ENCODE measurements around the gene UCHL1.

The UCHL1 gene

DNA sequence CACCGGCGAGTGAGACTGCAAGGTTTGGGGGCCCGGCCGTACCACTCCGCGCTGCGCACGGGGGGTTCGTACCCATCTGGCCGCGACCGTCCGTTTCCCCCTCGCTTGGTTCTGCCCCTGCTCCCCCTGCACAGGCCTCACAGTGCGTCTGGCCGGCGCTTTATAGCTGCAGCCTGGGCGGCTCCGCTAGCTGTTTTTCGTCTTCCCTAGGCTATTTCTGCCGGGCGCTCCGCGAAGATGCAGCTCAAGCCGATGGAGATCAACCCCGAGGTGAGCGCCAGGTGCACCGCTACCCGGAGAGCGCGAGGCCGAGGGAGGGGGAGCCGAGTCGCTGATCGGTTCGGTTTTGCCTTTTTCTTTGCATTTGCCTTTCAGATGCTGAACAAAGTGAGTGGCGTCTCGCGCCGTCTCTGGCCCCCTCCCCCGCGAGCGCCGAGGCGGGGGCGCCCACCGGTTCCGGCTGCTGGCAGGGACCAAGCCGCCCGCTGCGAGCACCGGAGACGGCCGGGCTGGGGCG is at the start of gene UCHL1:
TSS of gene UCHL1 (plus strand) at position 189 of the 517 bp plus-strand sequence. CDS start at position 238, 49 bp downstream.
- peak; percentile 85 for DNase-seq

DNA sequence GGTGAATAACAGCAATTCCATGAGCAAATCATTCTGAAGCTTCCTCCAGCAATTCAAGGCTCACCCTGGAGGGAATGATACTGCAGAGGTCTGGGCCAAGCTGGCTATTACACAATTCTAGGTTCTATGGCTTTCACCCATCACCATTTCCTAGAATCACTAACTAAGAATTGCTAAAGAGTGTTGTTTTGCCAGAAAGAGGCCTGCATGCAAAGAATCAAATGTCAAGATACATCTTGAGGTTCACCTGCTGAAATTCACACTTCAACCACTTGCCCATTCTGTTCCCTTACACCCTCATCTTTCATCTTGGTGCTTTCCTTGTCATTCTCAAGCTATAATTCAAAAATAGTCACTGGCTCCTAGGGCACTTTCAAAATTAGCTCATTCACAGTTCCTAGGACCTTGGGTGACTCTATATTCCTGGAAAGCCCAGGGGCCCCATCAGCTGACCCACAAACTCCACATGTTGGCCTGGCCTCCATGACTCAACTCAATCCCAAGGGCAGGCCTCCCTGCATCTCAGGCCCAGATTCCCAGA is 49.4 kb upstream of the UCHL1 start:
- no peak for DNase-seq

DNA sequence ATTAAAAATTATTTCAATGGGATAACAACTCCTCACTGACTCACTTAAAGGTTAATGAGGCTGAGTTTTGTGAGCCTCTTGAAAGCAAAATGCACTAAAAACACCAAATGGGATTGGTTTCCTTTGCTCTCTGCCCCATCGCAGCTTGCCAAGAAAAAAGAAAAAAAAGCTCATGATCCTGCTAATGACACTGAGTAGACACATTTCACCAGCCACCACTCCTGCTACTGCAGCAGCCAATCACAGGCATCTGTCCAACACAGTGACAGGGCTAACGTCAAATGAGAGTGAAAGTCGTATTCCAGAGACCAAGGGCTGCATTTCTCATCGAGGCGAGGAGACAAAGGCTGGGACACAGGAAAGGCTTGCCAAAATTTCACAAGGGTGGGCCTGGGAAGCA is 47.5 kb upstream of the UCHL1 start:
- no peak for DNase-seq

DNA sequence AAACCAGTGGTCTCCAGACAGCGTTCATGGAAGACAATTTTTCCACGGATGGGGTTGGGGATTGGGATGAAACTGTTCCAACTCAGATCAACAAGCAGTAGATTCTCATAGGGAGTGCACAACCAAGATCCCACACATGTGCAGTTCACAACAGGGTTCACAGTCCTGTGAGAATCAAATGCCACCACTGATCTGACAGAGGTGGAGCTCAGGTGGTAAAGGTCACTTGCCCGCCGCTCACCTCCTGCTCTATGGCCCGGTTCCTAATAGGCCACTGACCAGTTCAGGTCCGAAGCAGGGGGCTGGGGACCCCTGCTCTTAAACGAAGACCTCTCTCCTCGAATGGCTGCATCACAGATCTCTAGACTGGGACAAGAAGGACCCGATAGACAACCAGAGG is 46.8 kb upstream of the UCHL1 start:
- DNase-seq: no peak

DNA sequence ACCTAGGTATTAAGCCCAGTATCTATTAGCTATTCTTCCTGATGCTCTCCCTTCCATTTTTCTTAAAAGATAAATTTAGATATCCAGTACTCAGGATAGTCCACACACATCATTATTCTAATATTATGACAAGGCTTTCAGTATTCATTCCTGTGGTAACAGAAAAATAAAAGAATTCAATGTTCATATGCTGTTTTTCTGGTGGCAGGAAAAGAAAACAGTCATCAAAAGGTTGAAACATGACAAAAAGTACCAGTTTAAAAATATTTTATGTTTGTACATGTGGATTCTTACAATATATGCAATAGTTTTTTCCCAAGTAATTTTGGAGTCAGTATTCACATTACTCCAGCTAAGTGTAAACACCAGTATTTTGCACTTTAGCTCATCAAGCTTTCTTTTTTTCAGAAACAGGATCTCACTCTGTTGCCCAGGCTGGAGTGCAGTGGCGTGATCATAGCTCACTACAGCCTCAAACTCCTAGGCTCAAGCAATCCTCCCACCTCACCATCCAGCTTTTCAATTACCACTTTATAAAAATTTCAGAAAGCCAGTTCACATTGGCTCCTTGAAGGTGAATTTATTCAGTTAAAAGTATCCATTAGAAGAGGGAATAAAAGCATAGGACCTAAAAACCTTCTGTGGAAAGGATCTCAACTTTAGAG is 44.6 kb upstream of the UCHL1 start:
- no peak for DNase-seq

DNA sequence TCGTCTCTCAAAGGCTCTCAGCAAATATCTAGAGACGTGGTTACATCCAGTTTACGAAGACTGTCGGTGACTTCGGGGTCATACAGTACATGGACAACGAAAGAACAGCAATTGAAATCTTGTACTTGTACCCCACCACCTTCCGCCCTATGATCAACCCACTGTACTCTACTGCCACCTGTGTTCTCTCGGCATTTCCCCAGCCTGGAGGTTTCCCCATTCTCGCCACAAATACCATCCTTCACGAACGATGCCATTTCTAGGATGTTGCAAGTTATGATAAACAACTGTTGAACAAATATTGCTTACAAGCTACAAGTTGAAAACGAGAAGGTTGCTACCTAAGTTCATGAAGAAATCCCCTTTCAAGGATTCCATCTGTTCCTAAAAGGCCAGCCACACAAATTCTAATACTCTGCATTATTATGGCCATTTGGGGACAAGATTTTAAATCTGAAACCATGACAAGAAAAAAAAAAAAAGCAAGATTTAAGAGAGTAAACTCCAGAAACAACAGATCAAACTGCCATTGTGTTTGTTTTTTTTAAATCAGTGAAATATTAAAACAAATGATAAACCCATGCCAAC is 44.0 kb upstream of the UCHL1 start:
- DNase-seq: no peak

DNA sequence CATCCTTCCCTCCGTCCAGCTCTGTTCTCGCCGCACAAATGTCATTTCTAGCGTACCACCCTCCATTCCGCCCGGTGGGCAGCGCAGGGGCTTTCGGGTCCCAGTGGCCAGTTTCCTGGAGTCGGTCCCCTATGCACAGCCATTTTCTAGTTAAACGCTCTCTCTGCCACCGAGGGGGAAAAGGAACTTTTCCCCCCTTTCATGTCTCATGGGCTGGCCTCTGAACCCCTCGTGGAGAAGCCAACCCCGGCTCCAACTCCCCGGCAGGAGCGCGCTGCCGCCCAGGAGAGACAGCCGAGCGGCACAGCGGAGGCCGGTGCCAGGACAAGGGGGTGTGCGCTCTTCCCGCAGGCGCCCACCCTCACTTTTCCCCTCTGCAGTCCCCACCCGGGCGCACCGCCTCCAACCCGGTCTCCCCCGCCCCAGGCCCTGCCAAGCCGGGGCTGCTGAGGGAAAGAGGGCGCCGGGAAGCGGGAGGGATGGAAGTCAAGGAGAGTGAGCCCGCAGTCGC is 43.0 kb upstream of the UCHL1 start:
- peak; percentile 11 for DNase-seq

DNA sequence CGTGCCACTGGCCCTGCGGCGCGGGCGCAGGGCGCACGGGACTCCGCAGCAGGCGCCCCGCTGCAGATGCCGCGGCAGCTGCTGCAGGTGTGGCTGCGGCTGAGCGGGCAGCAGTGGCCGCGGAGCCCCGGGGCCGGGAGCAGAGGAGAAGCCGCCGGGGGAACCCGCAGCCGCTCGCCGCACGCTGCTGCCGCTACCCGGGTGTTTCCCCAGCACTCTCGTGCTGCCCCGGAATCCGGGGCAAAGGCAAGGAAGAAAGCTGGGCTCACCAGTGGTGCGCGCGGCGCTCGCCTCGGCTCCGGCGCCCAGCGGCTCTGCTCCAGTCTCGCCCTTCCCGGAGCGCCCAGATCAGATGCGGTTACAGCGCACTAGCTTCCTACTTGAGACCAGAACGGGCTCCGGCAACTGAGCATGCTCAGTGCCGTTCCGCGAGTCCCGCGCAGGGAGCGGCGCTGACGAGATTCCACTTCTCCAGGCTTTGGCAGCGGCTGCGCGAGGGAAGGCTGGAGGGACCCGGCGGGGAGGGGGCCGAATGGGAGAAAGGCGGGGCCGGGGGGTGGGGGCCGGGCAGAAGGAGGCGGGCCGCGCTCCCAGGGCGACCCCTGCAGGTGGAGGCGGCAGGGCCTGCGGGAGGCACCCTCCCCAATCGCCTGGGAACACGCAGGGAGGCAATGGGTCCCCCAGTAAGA is 42.4 kb upstream of the UCHL1 start, which contains the start of gene APBB2:
TSS of gene APBB2 (minus strand) at position 407 of the 689 bp plus-strand sequence. CDS start 181,288 bp downstream, outside the sequence.
- DNase-seq: peak; percentile 90

DNA sequence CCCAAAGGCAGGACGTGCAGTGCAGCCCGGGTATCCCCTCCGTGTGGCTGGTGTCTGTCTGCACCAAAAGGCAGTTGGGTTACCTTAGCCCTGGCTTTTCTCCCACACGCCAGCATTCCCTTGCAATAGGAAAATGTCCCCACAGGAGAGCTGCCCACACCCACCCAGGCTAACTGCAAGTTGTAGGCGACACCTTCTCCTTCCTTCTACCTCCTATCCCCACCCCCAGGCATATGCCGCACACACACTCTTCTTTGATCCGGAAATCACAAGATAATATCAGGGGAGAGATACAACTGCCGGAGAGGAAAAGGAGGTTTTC is 41.9 kb upstream of the UCHL1 start:
- DNase-seq: no peak

DNA sequence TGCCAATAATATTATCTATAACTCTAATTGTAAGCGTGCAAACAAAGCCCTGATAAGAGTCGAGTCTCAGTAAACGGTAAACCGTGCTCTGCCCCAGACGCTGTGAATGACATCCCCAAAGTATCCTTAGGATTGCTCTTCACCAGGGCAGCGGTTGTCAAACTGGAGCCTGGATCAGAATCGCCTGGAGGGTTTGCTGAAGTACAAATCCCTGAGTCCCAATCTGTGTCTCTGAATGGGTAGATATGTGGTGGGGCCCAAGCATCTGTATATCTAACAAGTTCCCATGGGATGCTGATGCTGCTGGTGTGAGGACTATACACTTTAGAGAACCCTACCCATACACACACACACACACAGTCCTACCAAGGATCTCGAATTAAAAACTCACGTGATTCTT is 41.6 kb upstream of the UCHL1 start:
- no peak for DNase-seq

DNA sequence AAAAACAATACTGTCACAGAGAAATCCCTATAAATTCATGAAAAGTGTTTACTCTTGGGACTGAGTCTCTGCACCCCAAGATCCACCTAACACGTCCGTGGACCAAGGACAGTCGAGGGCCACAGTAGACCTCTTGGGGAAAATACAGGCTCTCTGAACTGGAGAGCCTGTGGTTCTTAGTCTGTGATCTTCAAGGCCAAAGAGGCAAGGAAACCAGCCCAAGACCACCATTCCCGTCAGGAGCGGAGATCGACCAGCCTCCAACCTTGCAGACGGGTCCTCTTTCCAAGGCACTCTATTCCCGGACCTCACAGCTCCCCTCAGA is 40.8 kb upstream of the UCHL1 start:
- DNase-seq: no peak

DNA sequence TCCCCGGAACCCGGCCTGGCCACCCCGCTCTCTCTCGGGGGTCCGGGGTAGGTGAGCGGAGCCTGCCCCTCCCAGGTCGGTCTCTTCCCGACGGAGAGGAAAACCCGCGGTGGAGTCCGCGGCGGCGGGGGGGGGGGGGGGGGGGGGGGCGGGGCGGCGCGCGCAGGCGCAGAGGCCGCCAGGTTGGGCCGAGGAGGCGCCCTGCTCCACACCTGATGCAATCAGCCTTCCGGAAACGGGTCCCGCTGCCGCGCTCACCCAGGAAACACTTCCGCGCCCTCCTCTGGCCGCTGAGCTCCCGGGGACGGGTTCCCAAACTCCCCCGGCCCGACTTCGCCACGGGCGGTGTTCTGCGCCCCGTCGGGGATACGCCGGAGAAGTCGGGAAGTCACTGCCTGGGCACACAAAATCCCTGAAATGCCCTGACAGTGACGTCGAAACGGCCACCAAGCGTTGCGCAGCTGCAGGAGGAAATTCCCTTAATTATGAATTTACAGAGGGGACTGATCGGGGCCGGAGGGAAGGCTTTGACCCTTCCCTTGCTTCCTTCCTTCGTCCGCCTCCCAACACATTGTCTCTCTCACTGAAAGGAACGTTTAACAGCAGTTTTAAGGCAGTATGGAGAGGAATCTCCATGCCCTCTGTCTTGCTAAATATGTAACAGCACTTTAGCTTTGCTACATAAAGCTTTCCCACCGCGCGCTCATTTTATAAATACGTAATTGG is 40.3 kb upstream of the UCHL1 start:
- DNase-seq: peak; percentile 84

DNA sequence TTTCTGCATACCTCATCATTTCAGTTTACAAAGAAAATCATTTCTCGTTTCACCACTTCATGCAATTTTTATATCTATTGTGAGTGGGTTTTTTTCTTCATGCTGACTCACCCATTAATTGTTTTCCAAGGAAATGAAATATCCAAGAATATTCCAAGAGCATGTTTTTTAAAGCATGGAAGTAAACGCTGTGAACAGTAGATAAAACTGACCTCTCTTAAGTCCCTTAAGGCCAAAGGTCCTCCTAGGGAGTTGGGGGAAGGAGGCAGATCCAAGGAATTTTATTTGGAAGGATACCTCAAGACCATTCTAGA is 39.8 kb upstream of the UCHL1 start:
- no peak for DNase-seq

DNA sequence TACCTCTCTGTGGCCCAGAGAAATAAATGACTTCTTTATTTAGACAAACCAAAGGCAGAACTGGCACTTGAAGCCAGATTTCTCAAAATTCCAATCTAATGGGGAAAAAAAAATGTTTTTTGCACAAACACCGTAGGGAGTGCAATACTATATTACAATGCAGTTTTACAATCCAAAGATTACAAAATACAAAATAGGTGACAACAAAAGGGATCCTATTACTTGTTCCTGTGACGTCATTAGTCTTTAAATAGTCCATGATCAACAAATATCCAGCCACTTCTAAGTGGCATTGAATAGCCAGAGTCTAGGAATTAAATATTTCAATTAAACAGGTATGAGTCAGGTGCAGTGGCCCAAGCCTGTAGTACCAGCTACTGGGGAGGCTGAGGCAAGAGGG is 39.4 kb upstream of the UCHL1 start:
- no peak for DNase-seq

DNA sequence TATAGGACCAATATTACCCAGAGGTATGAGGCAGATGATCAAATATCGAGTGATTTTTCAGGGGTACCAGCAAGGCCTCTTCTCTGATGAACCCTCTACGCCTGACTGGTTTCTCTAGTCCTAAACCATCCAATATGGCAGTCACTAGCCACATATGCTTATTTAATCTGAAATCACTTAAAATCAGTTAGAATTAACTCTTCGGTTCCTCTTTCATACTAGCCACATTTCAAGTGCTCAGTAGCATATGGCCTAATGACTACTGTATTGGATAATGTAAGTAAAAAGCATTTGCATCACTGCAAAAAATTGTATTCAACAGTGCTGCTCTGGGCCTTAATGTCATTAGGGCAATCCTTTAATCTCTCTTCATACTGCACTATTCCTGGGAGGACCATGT is 38.0 kb upstream of the UCHL1 start:
- no peak for DNase-seq

DNA sequence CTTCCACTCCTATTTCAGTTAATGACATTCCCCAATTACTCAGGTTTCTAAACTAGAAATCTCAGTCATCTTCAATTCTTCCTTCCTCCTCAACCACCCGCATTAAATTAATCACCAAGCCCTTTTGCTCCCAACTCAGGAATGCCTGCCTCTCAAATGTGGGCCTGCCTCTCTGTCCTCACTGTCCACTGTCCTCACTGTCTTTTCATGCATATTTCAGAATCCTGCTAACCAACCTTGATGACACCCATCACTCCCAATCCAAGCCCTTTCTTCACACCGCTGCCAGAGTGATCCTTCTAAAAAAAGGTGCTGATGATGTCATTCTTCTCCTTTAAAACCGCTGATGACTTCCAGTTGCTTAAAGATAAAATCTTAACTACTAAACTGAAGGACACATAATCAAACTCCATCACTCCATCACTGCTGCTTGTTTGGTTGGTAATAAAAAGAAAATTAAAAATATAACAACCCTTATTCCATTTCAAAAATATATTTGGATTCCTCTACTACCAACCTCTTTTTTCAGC is 37.2 kb upstream of the UCHL1 start:
- DNase-seq: no peak

DNA sequence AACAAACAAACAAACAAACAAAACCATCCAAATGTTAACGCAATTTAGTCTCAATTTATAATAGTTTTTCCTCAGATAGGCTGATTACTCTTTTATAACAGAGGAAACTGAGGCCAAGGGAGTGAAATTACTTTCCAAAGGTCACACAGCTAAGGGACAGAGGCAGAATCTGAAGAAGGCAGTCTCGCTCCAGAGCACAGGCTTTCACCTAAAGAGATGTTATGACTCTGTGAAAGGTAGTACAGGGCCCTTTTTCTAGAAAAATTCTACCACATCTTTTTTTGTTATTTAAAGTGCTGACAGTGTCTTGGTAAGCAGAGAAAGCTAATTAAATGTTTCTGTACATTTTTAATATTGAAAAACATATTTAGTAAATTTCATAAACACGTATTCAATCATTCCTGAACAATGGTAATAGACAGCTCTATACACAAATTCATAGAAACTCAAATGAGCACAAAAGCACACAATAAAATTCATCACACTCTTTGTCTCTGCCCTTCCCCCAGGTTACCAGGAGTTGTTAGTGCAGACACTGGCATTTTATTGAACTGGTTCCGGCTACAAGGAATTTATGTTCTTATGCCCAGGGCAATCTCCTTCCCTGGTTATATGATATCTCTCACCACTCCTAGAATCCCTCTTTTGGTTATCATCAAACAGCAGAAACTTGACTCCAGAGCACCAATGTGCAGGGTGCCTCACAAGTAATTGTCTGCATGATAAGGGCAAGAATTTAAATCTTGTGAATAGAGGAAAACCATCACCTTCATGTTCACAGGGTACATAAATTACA is 34.7 kb upstream of the UCHL1 start:
- DNase-seq: no peak

DNA sequence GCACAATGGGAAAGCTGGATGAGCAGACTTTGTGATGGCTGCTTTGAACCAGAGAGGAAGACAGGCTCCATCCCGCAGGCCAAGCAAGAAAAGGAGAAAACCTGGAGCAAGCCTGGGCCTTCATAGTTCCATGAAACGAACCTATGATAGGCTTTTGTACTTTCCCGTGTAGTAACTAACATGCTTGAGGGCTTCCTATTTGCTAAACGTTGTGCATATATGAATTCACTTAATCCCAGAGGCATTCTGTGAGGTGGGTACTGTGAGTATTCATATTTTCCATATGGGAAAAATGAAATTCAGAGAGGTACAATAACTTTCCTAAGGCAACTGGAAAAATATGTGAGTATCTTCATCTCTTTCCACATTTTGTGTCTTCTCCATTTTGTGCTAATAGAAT is 28.8 kb upstream of the UCHL1 start:
- no peak for DNase-seq

DNA sequence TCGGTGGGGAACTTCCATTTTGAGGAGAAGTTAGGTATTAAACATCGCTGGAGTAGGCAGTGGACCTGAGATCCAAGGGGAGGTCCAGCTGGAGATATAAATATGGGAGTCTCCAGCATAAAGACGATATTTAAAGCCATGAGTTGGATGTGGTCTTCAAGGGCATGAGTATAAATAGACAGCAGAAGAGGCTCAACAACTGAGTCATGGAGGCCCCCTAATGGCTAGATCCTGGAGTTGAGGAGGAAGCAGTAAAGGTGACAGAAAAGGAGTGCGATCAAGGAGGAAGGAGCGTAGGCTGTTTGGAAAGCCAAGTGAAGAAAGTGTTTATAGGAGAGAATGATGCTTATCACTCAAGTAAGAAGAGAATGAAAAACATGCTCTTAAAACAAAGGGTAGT is 24.3 kb upstream of the UCHL1 start:
- DNase-seq: no peak

DNA sequence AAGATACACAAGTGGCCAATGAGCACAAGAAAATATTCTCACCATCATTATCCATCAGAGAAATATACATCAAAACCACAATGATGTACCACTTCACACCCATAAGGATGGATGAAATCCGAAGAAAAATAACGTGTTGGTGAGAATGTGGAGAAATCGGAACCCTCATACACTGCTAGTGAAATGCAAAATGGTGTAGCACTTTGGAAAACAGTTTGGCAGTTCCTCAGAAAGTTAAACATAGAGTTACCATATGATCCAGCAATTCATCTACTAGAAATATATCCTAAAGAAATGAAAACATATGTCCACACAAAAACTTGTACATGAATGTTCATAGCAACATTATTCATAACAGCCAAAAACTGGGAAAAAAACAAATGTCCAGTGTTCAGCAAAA is 23.9 kb upstream of the UCHL1 start:
- no peak for DNase-seq

DNA sequence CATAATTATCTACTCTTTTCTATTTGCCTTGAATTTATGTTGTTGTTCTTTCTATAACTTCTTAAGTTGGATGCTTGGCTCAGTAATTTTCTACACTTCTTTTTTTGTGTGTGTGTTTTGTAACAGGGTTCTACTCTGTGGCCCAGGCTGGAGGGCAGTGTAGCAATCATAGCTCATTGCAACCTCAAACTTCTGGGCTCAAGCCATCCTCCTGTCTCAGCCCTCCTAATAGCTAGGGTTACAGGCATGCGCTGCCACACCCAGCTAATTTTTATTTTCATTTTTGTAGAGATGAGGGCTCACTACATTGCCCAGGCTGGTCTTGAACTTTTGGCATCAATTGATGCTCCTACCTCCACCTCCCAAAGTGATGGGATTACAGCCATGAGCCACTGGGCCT is 20.7 kb upstream of the UCHL1 start:
- DNase-seq: no peak

DNA sequence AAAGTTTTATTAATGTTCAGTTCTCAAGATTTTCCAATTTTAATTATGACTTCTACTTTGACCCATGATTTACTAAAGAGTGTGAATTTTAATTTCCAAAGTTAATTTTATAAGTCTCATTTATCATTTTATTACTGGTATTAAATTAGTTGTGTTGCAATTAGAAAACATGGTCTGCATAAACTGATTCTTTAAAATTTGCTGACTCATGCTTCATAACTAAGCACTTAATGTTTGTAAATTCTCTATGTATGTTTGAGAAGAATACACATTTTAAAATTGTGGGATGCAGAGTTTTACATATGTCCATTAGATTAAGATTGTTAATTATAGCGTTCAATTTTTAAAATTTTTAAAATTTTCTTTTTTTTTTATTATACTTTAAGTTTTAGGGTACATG is 20.2 kb upstream of the UCHL1 start:
- no peak for DNase-seq

All from NCI-H2171 treated with DMSO at 0.1 percent for 48 hours (cell line).